EL (cell line): ENCODE results near the gene MSLN.

ENCODE experiments used
- DNase-seq: peaks from one replicate; pipeline ENCODE4 v3.0.0-alpha.2; 2016

MSLN gene

GRCh38 chr16:723695-724094, 36.8 kb upstream of the MSLN start:
- DNase-seq: no peak

DNA sequence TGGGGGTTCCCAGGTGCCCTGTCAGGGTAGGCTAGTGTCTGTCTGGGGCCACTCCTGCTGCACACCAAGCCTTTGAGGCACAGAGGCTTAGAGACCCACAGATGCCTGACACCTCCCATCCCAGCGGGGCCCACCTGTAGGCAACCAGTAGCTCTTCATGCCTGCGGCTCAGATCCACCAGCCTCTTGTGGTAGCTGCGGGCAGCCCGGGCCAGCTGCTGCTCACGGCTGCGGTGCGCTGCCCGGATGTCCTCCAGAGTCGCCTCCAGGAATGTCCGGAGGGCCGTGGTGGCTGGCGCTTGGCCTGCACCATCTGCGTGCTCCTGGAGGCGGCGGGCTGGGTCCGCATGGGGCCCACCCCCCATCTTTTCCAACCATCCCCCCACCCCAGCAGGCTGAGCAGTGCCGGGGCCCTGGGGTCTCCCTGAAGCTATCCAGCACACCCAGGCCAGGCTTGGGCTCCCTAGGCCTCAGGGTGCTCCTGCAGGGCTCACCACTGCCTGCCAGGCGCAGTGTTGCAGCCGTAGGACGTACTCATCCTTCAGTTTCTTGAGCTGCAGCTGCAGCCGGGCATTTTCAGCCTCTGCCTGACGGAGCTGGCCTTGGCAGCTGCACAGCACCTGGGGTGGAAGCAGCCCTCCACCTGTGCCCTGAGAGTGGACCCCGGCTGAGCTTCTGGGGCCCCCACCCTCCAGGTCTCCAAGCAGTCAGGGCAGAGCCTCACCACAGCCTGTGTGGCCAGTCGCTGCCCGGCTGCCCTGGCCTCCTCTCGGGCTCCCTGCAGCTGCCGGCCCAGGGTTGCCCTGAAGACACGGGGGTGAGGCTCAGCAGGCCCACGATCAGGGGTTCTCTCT, 36.1 kb upstream of the MSLN start:
- DNase-seq: no peak

GRCh38 chr16:725041-725376, 35.5 kb upstream of the MSLN start:
- DNase-seq: no peak

GRCh38 chr16:725463-726187, 34.9 kb upstream of the MSLN start:
- no peak for DNase-seq

DNA sequence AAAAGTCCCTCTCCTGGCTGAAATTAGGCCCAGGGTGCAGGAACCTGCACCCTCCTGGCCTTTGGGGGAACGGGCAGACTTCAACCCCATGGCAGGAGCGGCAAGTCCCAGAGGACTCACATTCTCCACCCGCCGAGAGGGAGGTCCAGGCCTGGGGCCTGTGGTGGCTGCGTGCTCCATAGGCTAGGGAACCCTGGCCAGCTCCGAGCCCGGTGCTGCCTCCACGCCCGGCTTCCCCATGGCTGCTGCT, 34.4 kb upstream of the MSLN start:
- DNase-seq: no peak

DNA sequence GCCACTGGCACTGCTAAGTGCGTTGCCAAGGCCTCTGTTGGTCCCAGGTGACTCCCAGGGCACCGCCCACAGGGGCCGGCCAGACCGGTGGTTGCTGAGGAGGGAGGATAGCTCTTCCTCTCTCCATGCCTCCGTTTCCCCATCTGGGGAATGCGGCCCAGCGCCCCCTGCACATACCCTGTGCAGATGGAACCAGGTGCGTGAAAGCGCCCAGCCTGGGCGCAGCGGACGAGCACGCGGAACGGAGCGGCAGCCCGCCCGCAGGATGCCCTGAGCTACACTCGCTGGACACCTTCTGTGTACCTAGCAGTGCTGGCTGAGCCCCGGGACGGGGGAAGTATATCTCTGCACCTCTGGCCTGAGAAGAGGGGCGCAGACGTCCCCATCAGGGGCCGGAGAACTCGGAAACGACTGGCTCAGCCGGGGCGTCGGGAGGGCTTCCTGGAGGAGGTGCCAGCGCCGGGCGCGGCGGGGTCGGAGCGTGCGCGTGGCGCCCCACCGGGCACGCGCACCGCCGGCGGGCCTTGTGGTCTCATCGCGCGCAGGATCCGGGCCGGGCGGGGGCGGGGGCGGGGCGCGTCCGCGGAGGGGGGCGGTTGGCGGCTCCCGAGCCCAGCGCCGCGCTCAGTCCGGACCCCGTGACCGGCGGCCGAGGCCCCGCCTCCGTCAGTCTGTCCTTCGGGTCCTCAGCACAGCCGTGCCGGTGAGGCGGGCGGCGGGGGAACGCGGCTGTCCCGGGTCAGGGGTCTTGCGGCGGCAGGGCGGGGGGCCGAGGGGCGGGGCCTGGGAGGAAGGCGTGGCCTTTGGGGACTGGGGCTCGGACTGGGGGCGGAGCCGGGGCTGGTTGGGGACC, 33.9 kb upstream of the MSLN start, which contains the start of the genes CCDC78 and HAGHL:
Gene CCDC78, minus strand, starts transcription at position 6 of the 853 bp plus-strand sequence. CDS start 76 bp downstream, outside the sequence.
Gene HAGHL, plus strand, starts transcription at position 669 of the 853 bp plus-strand sequence. CDS start 404 bp downstream, outside the sequence.
- peak; percentile 55 for DNase-seq

GRCh38 chr16:727291-727977, 33.1 kb upstream of the MSLN start:
- DNase-seq: peak; percentile 24

GRCh38 chr16:728131-728889, 32.2 kb upstream of the MSLN start:
- DNase-seq: peak; percentile 83

DNA sequence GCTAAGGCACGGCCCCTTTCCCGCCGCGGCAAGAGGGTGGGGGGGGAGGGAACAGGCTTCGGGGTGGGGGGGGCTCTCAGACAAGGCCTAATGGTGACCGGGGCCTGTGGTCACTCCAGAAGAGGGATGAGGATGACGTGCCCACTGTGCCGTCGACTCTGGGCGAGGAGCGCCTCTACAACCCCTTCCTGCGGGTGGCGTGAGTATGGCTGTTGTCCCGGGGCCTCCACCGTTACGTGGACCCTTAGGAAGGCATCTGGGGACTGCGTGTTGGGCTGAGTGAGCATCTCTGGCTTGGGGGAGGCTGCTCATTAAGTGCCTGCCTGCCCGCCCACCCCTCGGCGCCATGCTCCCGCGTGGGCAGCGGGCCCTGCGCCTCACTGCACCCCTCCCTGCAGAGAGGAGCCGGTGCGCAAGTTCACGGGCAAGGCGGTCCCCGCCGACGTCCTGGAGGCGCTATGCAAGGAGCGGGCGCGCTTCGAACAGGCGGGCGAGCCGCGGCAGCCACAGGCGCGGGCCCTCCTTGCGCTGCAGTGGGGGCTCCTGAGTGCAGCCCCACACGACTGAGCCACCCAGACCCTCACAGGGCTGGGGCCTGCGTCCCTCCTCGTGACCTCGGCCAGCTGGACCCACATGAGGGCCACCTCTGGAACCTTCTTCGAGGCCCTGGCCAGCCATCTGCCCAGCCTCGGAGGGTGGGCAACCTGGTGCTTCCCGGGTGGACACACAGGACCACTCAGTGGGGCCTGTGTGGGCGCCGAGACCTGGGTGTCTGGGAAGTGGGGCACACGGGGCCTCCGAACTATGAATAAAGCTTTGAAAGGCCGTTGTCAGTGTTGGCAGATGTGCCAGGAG, 31.4 kb upstream of the MSLN start:
- no peak for DNase-seq

GRCh38 chr16:729768-730665, 30.5 kb upstream of the MSLN start:
- DNase-seq: no peak

DNA sequence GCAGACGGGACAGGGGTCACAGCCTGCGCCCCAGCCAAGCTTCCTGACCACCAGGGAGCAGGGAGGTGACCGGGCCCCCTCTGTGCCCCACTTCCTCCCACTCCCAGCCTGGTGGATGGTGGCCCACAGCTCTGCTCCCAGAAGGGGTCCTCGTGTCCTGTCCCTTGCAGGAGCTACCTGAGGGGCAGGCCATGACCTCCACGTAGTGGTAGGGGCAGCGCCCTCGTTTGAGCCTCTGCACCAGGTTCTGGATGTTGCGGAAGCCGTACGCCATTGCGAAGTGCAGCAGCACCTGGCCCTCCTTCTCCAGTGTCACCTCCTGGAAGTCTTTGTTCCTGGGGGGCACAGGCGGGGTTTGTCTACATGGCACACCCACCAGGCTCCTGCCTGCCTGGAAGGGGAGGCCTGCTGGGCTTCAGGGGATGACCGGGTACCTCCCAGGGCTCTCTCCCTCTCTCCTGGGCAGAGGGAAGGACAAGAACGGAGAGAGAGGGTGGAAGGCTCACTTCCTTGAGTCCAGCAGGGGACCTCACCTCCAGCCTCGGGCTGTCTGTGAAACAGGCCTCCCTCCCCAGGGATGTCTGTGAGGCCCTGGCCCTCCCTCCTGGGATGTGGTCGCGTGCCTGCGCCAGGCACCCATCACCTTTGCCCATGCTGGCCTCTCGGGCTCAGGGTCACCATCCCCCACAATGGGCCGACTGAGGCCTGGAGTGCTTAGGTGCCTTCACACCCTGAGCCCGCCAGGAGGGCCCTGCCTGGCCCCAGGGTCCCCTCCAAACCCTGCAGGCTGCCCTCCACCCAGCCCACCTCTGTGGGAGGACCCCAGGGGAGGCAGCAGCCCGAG, 29.6 kb upstream of the MSLN start:
- DNase-seq: no peak

DNA sequence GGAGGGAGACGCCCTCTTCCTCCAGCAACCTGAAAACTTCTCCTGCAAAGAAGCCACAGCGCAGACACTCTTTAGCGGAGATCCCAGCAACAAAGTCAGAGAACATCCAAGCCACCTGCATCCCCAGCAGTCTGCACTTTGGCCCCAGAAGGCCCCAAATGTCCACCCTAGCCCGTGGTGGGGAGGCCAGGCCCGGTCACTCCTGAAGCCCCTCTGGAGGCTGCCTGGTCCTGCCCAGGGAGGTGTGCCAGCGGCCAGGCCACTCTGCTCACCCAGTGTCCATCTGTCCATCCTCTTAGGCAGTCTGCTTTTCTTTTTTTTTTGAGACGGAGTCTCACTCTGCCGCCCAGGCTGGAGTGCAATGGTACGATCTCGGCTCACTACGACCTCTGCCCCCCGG, 28.2 kb upstream of the MSLN start:
- DNase-seq: no peak

DNA sequence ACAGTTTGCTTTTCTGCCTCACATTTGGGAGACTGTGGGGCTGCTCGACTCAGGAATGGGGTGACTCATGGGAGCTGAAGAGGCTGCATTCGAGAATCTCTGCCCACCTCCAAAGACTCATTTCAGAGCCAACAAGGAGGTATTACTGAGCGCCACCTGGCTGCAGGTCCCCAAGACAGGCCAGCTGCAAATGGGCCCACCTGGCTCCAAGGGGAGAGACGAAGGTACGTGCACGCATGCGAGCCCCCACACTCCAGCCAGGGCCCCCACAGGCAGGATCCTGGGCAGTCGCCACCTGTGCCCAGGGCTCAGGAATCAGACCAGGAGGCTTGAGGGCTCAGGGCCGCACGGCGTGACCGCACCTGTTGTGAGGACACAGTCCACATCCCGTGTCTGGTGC, 27.6 kb upstream of the MSLN start:
- DNase-seq: no peak

- DNase-seq: no peak
These were observed 26.9 kb upstream of the MSLN start for GRCh38 chr16:733382-734207.

DNA sequence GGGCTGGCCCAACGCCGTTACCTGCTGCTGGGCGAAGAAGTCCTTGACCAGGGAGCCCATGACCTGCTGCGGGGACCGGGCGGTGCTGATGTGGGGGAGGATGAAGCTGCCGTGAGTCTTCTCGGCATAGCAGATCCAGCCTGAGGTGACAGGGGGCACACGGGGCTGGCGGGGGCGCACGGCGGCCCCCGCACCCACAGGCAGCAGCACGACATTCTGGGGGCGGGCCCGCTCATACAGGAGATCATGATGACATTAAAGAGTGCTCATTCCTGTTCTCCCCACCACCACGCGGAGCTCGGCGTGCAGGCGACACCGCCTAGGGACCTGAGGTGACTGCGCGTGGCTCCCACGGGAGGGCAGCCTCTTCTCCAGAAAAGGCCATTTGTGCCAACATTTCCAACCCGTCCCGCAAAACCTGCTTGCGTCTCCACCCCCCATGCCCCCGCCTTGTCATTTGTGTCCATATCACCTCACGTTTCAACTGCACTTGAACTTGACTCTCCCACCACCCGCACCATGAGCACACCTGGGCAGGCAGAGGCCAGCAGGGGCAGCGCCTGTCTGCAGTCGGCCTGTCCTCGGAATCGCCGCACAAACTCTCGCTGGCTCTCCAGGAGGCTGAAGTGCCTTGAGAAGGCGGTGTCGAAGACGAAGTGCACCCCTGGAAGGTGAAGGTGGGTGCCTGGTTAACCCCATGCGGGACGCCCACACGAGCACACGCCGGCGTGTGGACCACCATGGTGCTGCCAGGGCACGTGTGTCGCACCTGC, 26.1 kb upstream of the MSLN start:
- no peak for DNase-seq

- DNase-seq: no peak
These were observed 25.3 kb upstream of the MSLN start for GRCh38 chr16:734981-735881.
